Measurements from ENCODE around the gene NONO. TPM values are rescaled to one million over a fixed set of nuclear protein-coding genes. Genes with fewer than 3 reads are reported as not detected.

The NONO gene, protein sequence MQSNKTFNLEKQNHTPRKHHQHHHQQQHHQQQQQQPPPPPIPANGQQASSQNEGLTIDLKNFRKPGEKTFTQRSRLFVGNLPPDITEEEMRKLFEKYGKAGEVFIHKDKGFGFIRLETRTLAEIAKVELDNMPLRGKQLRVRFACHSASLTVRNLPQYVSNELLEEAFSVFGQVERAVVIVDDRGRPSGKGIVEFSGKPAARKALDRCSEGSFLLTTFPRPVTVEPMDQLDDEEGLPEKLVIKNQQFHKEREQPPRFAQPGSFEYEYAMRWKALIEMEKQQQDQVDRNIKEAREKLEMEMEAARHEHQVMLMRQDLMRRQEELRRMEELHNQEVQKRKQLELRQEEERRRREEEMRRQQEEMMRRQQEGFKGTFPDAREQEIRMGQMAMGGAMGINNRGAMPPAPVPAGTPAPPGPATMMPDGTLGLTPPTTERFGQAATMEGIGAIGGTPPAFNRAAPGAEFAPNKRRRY
- polyA plus RNA-seq (2011; rRNA removed) = 362 and 631 TPM in 2 replicates
- 245 and 286 TPM in 2 replicates for polyA plus RNA-seq (2012; cell fraction: cytosol; rRNA removed)
- polyA plus RNA-seq (2012; cell fraction: nucleus; rRNA removed) = 271 and 435 TPM in 2 replicates
- polyA plus RNA-seq (2017; fragmentation: RNase III; extraction: RNeasy Plus Mini Kit Qiagen cat#74134 plus additional on column Dnase treatment) = 384 to 405 TPM (median 403 TPM) in 3 replicates
- polyA minus RNA-seq (2011; rRNA and poly(A)+ RNA removed) = 471 and 547 TPM in 2 replicates

DNA sequence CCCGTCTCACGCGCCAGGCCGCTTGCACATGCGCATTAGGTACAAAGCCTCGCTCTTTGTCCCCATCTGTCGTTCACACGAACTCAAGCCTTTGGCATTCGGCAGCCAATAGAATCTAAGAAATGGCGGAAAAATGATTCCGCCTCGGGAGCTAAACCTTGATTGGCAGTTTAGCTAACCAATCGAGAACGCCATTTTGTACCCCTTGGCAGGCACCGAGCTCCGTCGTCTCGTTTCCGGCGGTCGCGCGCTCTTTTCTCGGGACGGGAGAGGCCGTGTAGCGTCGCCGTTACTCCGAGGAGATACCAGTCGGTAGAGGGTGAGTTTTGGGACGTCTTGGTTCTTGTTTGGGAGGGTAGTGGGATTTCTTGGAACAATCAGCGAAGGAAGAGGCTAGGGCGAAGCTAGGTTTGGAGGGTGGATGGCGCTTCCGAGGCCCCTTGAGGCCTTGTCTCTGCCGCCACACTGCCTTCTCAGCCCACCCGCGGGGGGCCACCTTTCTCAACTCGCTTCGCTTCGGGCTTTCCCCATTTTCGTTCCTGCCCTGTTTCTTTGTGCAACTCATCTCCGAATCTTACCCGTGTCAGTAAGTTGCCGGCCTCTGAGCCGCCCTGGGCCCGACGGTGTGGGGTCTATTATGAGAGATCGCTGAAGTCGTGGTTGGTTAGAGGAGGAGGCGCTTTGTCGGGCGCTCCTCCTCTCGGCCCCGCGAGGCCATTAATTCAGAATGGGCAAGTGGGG is at the start of gene NONO:
Gene NONO, plus strand, starts transcription at position 233 of the 741 bp plus-strand sequence. CDS start 7,003 bp downstream, outside the sequence.
- CTCF ChIA-PET = interaction anchor here (0.6 to 1.4 kb wide), 9 partner anchors 9 to 372 kb away, joined by 3 to 5 read pairs (median 3); partner anchors contain the start of genes ITGB1BP2 and ZMYM3
- Histone ChIP-seq H3K27ac (peak within 1 kb of the TSS; percentile 82 to 97), H3K9me3 (no peaks in the 10 kb centered on the region), H3K4me3 (peak within 1 kb of the TSS; percentile 58), H3K4me1 (peaks cover 22% of the 10 kb centered on the region), H3K4me2 (peak within 1 kb of the TSS; percentile 95)
- DNase-seq (ENCODE audit: low read depth in 1 of 2, low spot score in 1 of 2) (peak; percentile 81 to 99), ATAC-seq (peak; percentile 94 to 95), FAIRE-seq (peak; percentile 100)
- TF ChIP-seq PHF8 (IDR thresholded peaks at IDR 0.05; ENCODE audit: borderline replicate concordance, low read depth) (peak; percentile 95), E2F6 (IDR thresholded peaks at IDR 0.05; ENCODE audit: borderline replicate concordance, low read depth) (peak; percentile 66; the same call in 1 of the 2 replicates), CBX8 (IDR thresholded peaks at IDR 0.05) (no peak), JUN (IDR thresholded peaks at IDR 0.05) (peak; percentile 74 to 75; a peak in 3 of 5 replicates), POLR2A (IDR thresholded peaks at IDR 0.05; ENCODE audit: low read length) (peak; percentile 49), FOSB (CRISPR knock-in tag; IDR thresholded peaks at IDR 0.05) (peak; percentile 42; the same call in 1 of the 2 replicates), HOXA7 (CRISPR knock-in tag; IDR thresholded peaks at IDR 0.05) (no peak), RAD21 (conservative IDR thresholded peaks at IDR 0.05 in 1 of 2, IDR thresholded peaks at IDR 0.05 in 1 of 2) (no peak), MAX (IDR thresholded peaks at IDR 0.05) (peak; percentile 74), FOSL2 (IDR thresholded peaks at IDR 0.05) (no peak), FOSL2 (CRISPR knock-in tag; IDR thresholded peaks at IDR 0.05) (0 out of 2 replicates have a peak, but pooled peaks have one; percentile 1), PBX3 (IDR thresholded peaks at IDR 0.05) (peak; percentile 90), CEBPB (IDR thresholded peaks at IDR 0.05) (no peak), HDAC2 (IDR thresholded peaks at IDR 0.05) (no peak)
- TF ChIP-seq, protein P1, sequence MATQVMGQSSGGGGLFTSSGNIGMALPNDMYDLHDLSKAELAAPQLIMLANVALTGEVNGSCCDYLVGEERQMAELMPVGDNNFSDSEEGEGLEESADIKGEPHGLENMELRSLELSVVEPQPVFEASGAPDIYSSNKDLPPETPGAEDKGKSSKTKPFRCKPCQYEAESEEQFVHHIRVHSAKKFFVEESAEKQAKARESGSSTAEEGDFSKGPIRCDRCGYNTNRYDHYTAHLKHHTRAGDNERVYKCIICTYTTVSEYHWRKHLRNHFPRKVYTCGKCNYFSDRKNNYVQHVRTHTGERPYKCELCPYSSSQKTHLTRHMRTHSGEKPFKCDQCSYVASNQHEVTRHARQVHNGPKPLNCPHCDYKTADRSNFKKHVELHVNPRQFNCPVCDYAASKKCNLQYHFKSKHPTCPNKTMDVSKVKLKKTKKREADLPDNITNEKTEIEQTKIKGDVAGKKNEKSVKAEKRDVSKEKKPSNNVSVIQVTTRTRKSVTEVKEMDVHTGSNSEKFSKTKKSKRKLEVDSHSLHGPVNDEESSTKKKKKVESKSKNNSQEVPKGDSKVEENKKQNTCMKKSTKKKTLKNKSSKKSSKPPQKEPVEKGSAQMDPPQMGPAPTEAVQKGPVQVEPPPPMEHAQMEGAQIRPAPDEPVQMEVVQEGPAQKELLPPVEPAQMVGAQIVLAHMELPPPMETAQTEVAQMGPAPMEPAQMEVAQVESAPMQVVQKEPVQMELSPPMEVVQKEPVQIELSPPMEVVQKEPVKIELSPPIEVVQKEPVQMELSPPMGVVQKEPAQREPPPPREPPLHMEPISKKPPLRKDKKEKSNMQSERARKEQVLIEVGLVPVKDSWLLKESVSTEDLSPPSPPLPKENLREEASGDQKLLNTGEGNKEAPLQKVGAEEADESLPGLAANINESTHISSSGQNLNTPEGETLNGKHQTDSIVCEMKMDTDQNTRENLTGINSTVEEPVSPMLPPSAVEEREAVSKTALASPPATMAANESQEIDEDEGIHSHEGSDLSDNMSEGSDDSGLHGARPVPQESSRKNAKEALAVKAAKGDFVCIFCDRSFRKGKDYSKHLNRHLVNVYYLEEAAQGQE (IDR thresholded peaks at IDR 0.05) = peak; percentile 45; the same call in 1 of the 2 replicates
- TF ChIP-seq, protein P2, sequence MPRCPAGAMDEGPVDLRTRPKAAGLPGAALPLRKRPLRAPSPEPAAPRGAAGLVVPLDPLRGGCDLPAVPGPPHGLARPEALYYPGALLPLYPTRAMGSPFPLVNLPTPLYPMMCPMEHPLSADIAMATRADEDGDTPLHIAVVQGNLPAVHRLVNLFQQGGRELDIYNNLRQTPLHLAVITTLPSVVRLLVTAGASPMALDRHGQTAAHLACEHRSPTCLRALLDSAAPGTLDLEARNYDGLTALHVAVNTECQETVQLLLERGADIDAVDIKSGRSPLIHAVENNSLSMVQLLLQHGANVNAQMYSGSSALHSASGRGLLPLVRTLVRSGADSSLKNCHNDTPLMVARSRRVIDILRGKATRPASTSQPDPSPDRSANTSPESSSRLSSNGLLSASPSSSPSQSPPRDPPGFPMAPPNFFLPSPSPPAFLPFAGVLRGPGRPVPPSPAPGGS (IDR thresholded peaks at IDR 0.05) = peak; percentile 53; the same call in 1 of the 3 replicates
- WGBS (ENCODE audit: missing lambda C conversion rate) = 1% methylated on average over 39 of the region's 57 CpGs
- POLR2A ChIA-PET = interaction anchor here (0.6 to 1.9 kb wide), 15 partner anchors 9 to 898 kb away, joined by 3 to 47 read pairs (median 4); partner anchors contain the start of genes ITGB1BP2, MED12, PIN4 and TAF1
